ENCODE results near the gene ADAM12.

ADAM12 gene

GRCh38 chr10:126235091-126235978, 152.9 kb downstream of the ADAM12 start:
- H3K27ac ChIP-seq (ENCODE audit: low read depth, low read length) = no peak overlapping the region
- H3K79me2 ChIP-seq (ENCODE audit: control insufficient read depth, insufficient read depth, low read length, unreplicated experiment) = peaks cover 14% of the 10 kb centered on the region
- no peaks in the 10 kb centered on the region for H3K27me3 ChIP-seq (ENCODE audit: insufficient read depth, low read length)
- H2AFZ ChIP-seq (ENCODE audit: low read length, unreplicated experiment) = no peak overlapping the region
- peaks cover 12% of the 10 kb centered on the region for H3K4me1 ChIP-seq (ENCODE audit: control insufficient read depth, insufficient read depth, low read length, unreplicated experiment)
- H3K36me3 ChIP-seq (ENCODE audit: insufficient read depth, low read length) = no peaks in the 10 kb centered on the region
- no peak overlapping the region for H3K4me3 ChIP-seq (ENCODE audit: low read depth, low read length)

- Histone ChIP-seq H3K4me1 (ENCODE audit: control insufficient read depth, insufficient read depth, low read length, unreplicated experiment) (peaks cover 19% of the 10 kb centered on the region), H3K4me3 (ENCODE audit: low read depth, low read length) (no peak overlapping the region), H3K79me2 (ENCODE audit: control insufficient read depth, insufficient read depth, low read length, unreplicated experiment) (peaks cover 18% of the 10 kb centered on the region), H3K36me3 (ENCODE audit: insufficient read depth, low read length) (no peaks in the 10 kb centered on the region), H3K27ac (ENCODE audit: low read depth, low read length) (no peak overlapping the region), H2AFZ (ENCODE audit: low read length, unreplicated experiment) (no peak overlapping the region), H3K27me3 (ENCODE audit: insufficient read depth, low read length) (no peaks in the 10 kb centered on the region)
Observed at GRCh38 chr10:126234630-126235029, 153.6 kb downstream of the ADAM12 start.

GRCh38 chr10:126233182-126234148, 154.8 kb downstream of the ADAM12 start:
- H3K27me3 ChIP-seq (ENCODE audit: insufficient read depth, low read length) = no peaks in the 10 kb centered on the region
- H3K79me2 ChIP-seq (ENCODE audit: control insufficient read depth, insufficient read depth, low read length, unreplicated experiment) = peaks cover 20% of the 10 kb centered on the region

GRCh38 chr10:126230587-126230986, 157.7 kb downstream of the ADAM12 start:
- peak overlapping the region; percentile 74 for H3K27ac ChIP-seq (ENCODE audit: low read depth, low read length)
- peaks cover 22% of the 10 kb centered on the region for H3K79me2 ChIP-seq (ENCODE audit: control insufficient read depth, insufficient read depth, low read length, unreplicated experiment)
- H2AFZ ChIP-seq (ENCODE audit: low read length, unreplicated experiment) = no peak overlapping the region

More at GRCh38 chr10:126233182-126234148, 154.8 kb downstream of the ADAM12 start:
- Histone ChIP-seq H3K4me3 (ENCODE audit: low read depth, low read length) (no peak overlapping the region), H3K27ac (ENCODE audit: low read depth, low read length) (no peak overlapping the region), H2AFZ (ENCODE audit: low read length, unreplicated experiment) (no peak overlapping the region), H3K36me3 (ENCODE audit: insufficient read depth, low read length) (no peaks in the 10 kb centered on the region), H3K4me1 (ENCODE audit: control insufficient read depth, insufficient read depth, low read length, unreplicated experiment) (peaks cover 28% of the 10 kb centered on the region)

GRCh38 chr10:126229686-126230085, 158.6 kb downstream of the ADAM12 start:
- no peak overlapping the region for H2AFZ ChIP-seq (ENCODE audit: low read length, unreplicated experiment)
- peak overlapping the region; percentile 74 for H3K27ac ChIP-seq (ENCODE audit: low read depth, low read length)
- no peaks in the 10 kb centered on the region for H3K36me3 ChIP-seq (ENCODE audit: insufficient read depth, low read length)
- no peaks in the 10 kb centered on the region for H3K27me3 ChIP-seq (ENCODE audit: insufficient read depth, low read length)
- H3K4me1 ChIP-seq (ENCODE audit: control insufficient read depth, insufficient read depth, low read length, unreplicated experiment) = peaks cover 48% of the 10 kb centered on the region
- H3K79me2 ChIP-seq (ENCODE audit: control insufficient read depth, insufficient read depth, low read length, unreplicated experiment) = peaks cover 22% of the 10 kb centered on the region
- H3K4me3 ChIP-seq (ENCODE audit: low read depth, low read length) = no peak overlapping the region; the same call in 1 of the 2 replicates

More at GRCh38 chr10:126230587-126230986, 157.7 kb downstream of the ADAM12 start:
- Histone ChIP-seq H3K27me3 (ENCODE audit: insufficient read depth, low read length) (no peaks in the 10 kb centered on the region), H3K4me3 (ENCODE audit: low read depth, low read length) (peak overlapping the region; percentile 5; the same call in 1 of the 2 replicates), H3K4me1 (ENCODE audit: control insufficient read depth, insufficient read depth, low read length, unreplicated experiment) (peaks cover 48% of the 10 kb centered on the region), H3K36me3 (ENCODE audit: insufficient read depth, low read length) (no peaks in the 10 kb centered on the region)

GRCh38 chr10:126227762-126228134, 160.5 kb downstream of the ADAM12 start:
- H2AFZ ChIP-seq (ENCODE audit: low read length, unreplicated experiment) = no peak overlapping the region
- peaks cover 22% of the 10 kb centered on the region for H3K79me2 ChIP-seq (ENCODE audit: control insufficient read depth, insufficient read depth, low read length, unreplicated experiment)
- no peaks in the 10 kb centered on the region for H3K36me3 ChIP-seq (ENCODE audit: insufficient read depth, low read length)
- H3K27ac ChIP-seq (ENCODE audit: low read depth, low read length) = peak overlapping the region; percentile 70
- H3K4me3 ChIP-seq (ENCODE audit: low read depth, low read length) = no peak overlapping the region
- peaks cover 59% of the 10 kb centered on the region for H3K4me1 ChIP-seq (ENCODE audit: control insufficient read depth, insufficient read depth, low read length, unreplicated experiment)
- H3K27me3 ChIP-seq (ENCODE audit: insufficient read depth, low read length) = no peaks in the 10 kb centered on the region

- Histone ChIP-seq H3K27me3 (ENCODE audit: insufficient read depth, low read length) (no peaks in the 10 kb centered on the region), H2AFZ (ENCODE audit: low read length, unreplicated experiment) (no peak overlapping the region), H3K36me3 (ENCODE audit: insufficient read depth, low read length) (no peaks in the 10 kb centered on the region), H3K27ac (ENCODE audit: low read depth, low read length) (peak overlapping the region; percentile 70), H3K4me1 (ENCODE audit: control insufficient read depth, insufficient read depth, low read length, unreplicated experiment) (peaks cover 62% of the 10 kb centered on the region), H3K4me3 (ENCODE audit: low read depth, low read length) (no peak overlapping the region), H3K79me2 (ENCODE audit: control insufficient read depth, insufficient read depth, low read length, unreplicated experiment) (peaks cover 20% of the 10 kb centered on the region)
Observed at GRCh38 chr10:126226988-126227761, 161.1 kb downstream of the ADAM12 start.

- H3K27me3 ChIP-seq (ENCODE audit: insufficient read depth, low read length) = no peaks in the 10 kb centered on the region
- H3K27ac ChIP-seq (ENCODE audit: low read depth, low read length) = no peak overlapping the region
- H2AFZ ChIP-seq (ENCODE audit: low read length, unreplicated experiment) = no peak overlapping the region
- H3K4me1 ChIP-seq (ENCODE audit: control insufficient read depth, insufficient read depth, low read length, unreplicated experiment) = peaks cover 58% of the 10 kb centered on the region
- no peaks in the 10 kb centered on the region for H3K36me3 ChIP-seq (ENCODE audit: insufficient read depth, low read length)
- H3K79me2 ChIP-seq (ENCODE audit: control insufficient read depth, insufficient read depth, low read length, unreplicated experiment) = peaks cover 16% of the 10 kb centered on the region
- no peak overlapping the region for H3K4me3 ChIP-seq (ENCODE audit: low read depth, low read length)
Observed at GRCh38 chr10:126226205-126226604, 162.1 kb downstream of the ADAM12 start.

- H3K4me3 ChIP-seq (ENCODE audit: low read depth, low read length) = no peak overlapping the region
- H3K27me3 ChIP-seq (ENCODE audit: insufficient read depth, low read length) = no peaks in the 10 kb centered on the region
- H3K27ac ChIP-seq (ENCODE audit: low read depth, low read length) = no peak overlapping the region
- no peak overlapping the region for H2AFZ ChIP-seq (ENCODE audit: low read length, unreplicated experiment)
- peaks cover 16% of the 10 kb centered on the region for H3K79me2 ChIP-seq (ENCODE audit: control insufficient read depth, insufficient read depth, low read length, unreplicated experiment)
- no peaks in the 10 kb centered on the region for H3K36me3 ChIP-seq (ENCODE audit: insufficient read depth, low read length)
- H3K4me1 ChIP-seq (ENCODE audit: control insufficient read depth, insufficient read depth, low read length, unreplicated experiment) = peaks cover 54% of the 10 kb centered on the region
Observed at GRCh38 chr10:126225672-126226008, 162.6 kb downstream of the ADAM12 start.
